Measurements from ENCODE around the gene GABRG3. TPM values are rescaled to one million over a fixed set of nuclear protein-coding genes. Genes with fewer than 3 reads are reported as not detected.

GABRG3 gene
- polyA plus RNA-seq, 1 donor (not counting 4 experiments of a cell fraction or from before 2014, with no cell fraction given) = not detected

DNA sequence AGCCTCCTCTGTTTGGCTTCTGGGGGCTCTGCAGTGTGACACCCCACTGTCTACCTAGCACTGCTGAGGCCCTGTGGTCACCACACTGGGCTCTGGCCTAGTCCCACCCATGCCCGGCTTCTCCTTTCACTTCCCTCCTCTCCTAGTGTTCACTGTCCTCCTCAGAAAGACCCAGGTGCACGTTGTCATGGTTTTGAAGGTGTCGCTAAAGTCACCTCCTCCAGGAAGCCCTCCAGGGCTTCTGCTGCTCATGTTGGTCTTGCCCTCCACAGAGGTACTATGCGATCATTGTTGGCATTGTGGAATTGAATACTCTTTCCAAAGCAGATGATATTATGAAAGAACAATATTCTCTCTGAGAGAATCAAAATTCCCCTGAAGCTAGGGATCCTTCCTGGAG, 163.5 kb downstream of the GABRG3 start:
- Histone ChIP-seq H3K27me3 (ENCODE audit: control insufficient read depth, extremely low read depth, insufficient read depth, low read length) (no peaks in the 10 kb centered on the region), H3K9me1 (ENCODE audit: control insufficient read depth, extremely low read depth, insufficient read depth, low read length) (no peaks in the 10 kb centered on the region), H3K4me2 (ENCODE audit: control insufficient read depth, extremely low read depth, insufficient read depth, low read depth, low read length) (no peak overlapping the region), H3K9me3 (ENCODE audit: control insufficient read depth, low read depth, low read length) (peaks cover 2% of the 10 kb centered on the region), H3K79me2 (ENCODE audit: control insufficient read depth, insufficient read depth, low read length) (no peaks in the 10 kb centered on the region), H3K36me3 (ENCODE audit: control insufficient read depth in 2 of 2, extremely low read depth in 1 of 2, insufficient read depth in 2 of 2, low read length in 2 of 2) (no peaks in the 10 kb centered on the region), H3K9ac (ENCODE audit: control insufficient read depth, extremely low read depth, insufficient read depth, low read length) (no peak overlapping the region), H3K4me3 (ENCODE audit: control insufficient read depth in 2 of 3, extremely low read depth in 1 of 3, insufficient read depth in 2 of 3, low read depth in 1 of 3, low read length in 3 of 3) (no peak overlapping the region), H3K4me1 (ENCODE audit: control insufficient read depth, extremely low read depth, insufficient read depth, low read length) (no peaks in the 10 kb centered on the region), H2AFZ (ENCODE audit: control insufficient read depth, low read length) (no peak overlapping the region), H3K27ac (ENCODE audit: control insufficient read depth, insufficient read depth, low read length) (no peak overlapping the region), H4K20me1 (ENCODE audit: control insufficient read depth, extremely low read depth, insufficient read depth, low read length) (no peaks in the 10 kb centered on the region)
- no peak for DNase-seq (ENCODE audit: low read depth, low spot score)
- FAIRE-seq = no peak
- TF ChIP-seq, protein P1, sequence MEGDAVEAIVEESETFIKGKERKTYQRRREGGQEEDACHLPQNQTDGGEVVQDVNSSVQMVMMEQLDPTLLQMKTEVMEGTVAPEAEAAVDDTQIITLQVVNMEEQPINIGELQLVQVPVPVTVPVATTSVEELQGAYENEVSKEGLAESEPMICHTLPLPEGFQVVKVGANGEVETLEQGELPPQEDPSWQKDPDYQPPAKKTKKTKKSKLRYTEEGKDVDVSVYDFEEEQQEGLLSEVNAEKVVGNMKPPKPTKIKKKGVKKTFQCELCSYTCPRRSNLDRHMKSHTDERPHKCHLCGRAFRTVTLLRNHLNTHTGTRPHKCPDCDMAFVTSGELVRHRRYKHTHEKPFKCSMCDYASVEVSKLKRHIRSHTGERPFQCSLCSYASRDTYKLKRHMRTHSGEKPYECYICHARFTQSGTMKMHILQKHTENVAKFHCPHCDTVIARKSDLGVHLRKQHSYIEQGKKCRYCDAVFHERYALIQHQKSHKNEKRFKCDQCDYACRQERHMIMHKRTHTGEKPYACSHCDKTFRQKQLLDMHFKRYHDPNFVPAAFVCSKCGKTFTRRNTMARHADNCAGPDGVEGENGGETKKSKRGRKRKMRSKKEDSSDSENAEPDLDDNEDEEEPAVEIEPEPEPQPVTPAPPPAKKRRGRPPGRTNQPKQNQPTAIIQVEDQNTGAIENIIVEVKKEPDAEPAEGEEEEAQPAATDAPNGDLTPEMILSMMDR (optimal IDR thresholded peaks at IDR 0.05 in 1 of 3, IDR thresholded peaks at IDR 0.05 in 1 of 3, conservative IDR thresholded peaks at IDR 0.05 in 1 of 3; ENCODE audit: extremely low read depth in 1 of 3, insufficient read depth in 2 of 3, low read length in 3 of 3) = no peak
- TF ChIP-seq EZH2 (IDR thresholded peaks at IDR 0.05; ENCODE audit: low read length) = no peak
- dilution Hi-C loops (cut with MboI; ENCODE audit: extremely low pct_ligation_motif_present, low sequenced_read_pairs) = no loop called here

GRCh38 chr15:27135151-27135550, 164.2 kb downstream of the GABRG3 start:
- no peaks in the 10 kb centered on the region for H3K4me1 ChIP-seq (ENCODE audit: control insufficient read depth, extremely low read depth, insufficient read depth, low read length)
- H4K20me1 ChIP-seq (ENCODE audit: control insufficient read depth, extremely low read depth, insufficient read depth, low read length) = no peaks in the 10 kb centered on the region
- no peaks in the 10 kb centered on the region for H3K27me3 ChIP-seq (ENCODE audit: control insufficient read depth, extremely low read depth, insufficient read depth, low read length)
- no peaks in the 10 kb centered on the region for H3K36me3 ChIP-seq (ENCODE audit: control insufficient read depth in 2 of 2, extremely low read depth in 1 of 2, insufficient read depth in 2 of 2, low read length in 2 of 2)
- DNase-seq (ENCODE audit: low read depth, low spot score) (no peak), FAIRE-seq (no peak)
- H3K4me2 ChIP-seq (ENCODE audit: control insufficient read depth, extremely low read depth, insufficient read depth, low read depth, low read length) = no peak overlapping the region
- H3K4me3 ChIP-seq (ENCODE audit: control insufficient read depth in 2 of 3, extremely low read depth in 1 of 3, insufficient read depth in 2 of 3, low read depth in 1 of 3, low read length in 3 of 3) = no peak overlapping the region
- TF ChIP-seq, protein P1 (optimal IDR thresholded peaks at IDR 0.05 in 1 of 3, IDR thresholded peaks at IDR 0.05 in 1 of 3, conservative IDR thresholded peaks at IDR 0.05 in 1 of 3; ENCODE audit: extremely low read depth in 1 of 3, insufficient read depth in 2 of 3, low read length in 3 of 3) = no peak
- no peak for TF ChIP-seq EZH2 (IDR thresholded peaks at IDR 0.05; ENCODE audit: low read length)
- H3K9ac ChIP-seq (ENCODE audit: control insufficient read depth, extremely low read depth, insufficient read depth, low read length) = no peak overlapping the region
- no peaks in the 10 kb centered on the region for H3K79me2 ChIP-seq (ENCODE audit: control insufficient read depth, insufficient read depth, low read length)
- H3K9me1 ChIP-seq (ENCODE audit: control insufficient read depth, extremely low read depth, insufficient read depth, low read length) = no peaks in the 10 kb centered on the region
- H3K27ac ChIP-seq (ENCODE audit: control insufficient read depth, insufficient read depth, low read length) = no peak overlapping the region
- dilution Hi-C loops (cut with MboI; ENCODE audit: extremely low pct_ligation_motif_present, low sequenced_read_pairs) = no loop called here
- H3K9me3 ChIP-seq (ENCODE audit: control insufficient read depth, low read depth, low read length) = peaks cover 2% of the 10 kb centered on the region
- no peak overlapping the region for H2AFZ ChIP-seq (ENCODE audit: control insufficient read depth, low read length)
